Neural crest cell (in vitro differentiated cells): Measurements from ENCODE around the gene CDK5. TPM values are rescaled to one million over a fixed set of nuclear protein-coding genes. Genes with fewer than 3 reads are reported as not detected.

Source experiments
- DNase-seq: peaks from one replicate; pipeline ENCODE4 v3.0.0; 2021; ENCODE audit warnings: low read depth, mixed read lengths, low spot score
- H3K27ac Mint-ChIP-seq: one replicate; pipeline ENCODE4 v1.8.0; 2021; ENCODE audit warnings: mild to moderate bottlenecking, mixed read lengths; ENCODE audit not compliant: unreplicated experiment
- H3K27me3 Mint-ChIP-seq: 2 replicates; pipeline ENCODE4 v1.8.0; 2021; ENCODE audit warnings: low read depth, mild to moderate bottlenecking, mixed read lengths
- H3K36me3 Mint-ChIP-seq: 2 replicates; pipeline ENCODE4 v1.8.0; 2021; ENCODE audit warnings: low read depth, mild to moderate bottlenecking, mixed read lengths
- H3K4me1 Mint-ChIP-seq: 2 replicates; pipeline ENCODE4 v1.8.0; 2021; ENCODE audit warnings: mixed read lengths
- H3K4me3 Mint-ChIP-seq: one replicate; pipeline ENCODE4 v1.8.0; 2021; ENCODE audit warnings: mild to moderate bottlenecking, mixed read lengths
- H3K9me3 Mint-ChIP-seq: 2 replicates; pipeline ENCODE4 v1.8.0; 2021; ENCODE audit warnings: mixed read lengths
- CTCF ChIP-seq: fragments of 200-600 bp; sonication (generic); conservative IDR thresholded peaks from 2 replicates; pipeline ENCODE4 v1.5.0; 2021; ENCODE audit warnings: antibody characterized with exemption, mild to moderate bottlenecking
- long read RNA-seq: library from polyadenylated mRNA; unstranded; transcript quantifications from one replicate; pipeline ENCODE4 v2.0.0, GENCODE V29; 2020
- total RNA-seq: library from RNA; stranded (reverse); gene quantifications from 2 replicates; pipeline ENCODE4 v1.2.1, GENCODE V29; 2021

CDK5 gene
- total RNA-seq: 38.9 TPM in 2 replicates
- long read RNA-seq, transcript CDK5-204 (12 exons, 1,758 nt): major isoform, 27 of 30 reads
- long read RNA-seq, partial matches to known transcripts: 2 of 30 reads
- long read RNA-seq, other reads (novel, unspliced or antisense): 0 of 30 reads

GRCh38 chr7:151057506-151057988 is at the start of gene CDK5:
CDK5 (minus strand) TSS chr7:151057897; CDS start chr7:151057848, 49 bp downstream.
- DNase-seq: no peak
- Mint-ChIP-seq H3K27ac (peak within 1 kb of the TSS; percentile 95), H3K36me3 (no peaks in the 10 kb centered on the region), H3K4me3 (peak within 1 kb of the TSS; percentile 96), H3K27me3 (peaks cover 2% of the 10 kb centered on the region), H3K9me3 (no peaks in the 10 kb centered on the region), H3K4me1 (peaks cover 49% of the 10 kb centered on the region)
- TF ChIP-seq CTCF: no peak

GRCh38 chr7:151104411-151105235 is 46.9 kb upstream of the CDK5 start:
- no peak for DNase-seq
- H3K9me3 Mint-ChIP-seq: no peaks in the 10 kb centered on the region
- no peak overlapping the region for H3K4me3 Mint-ChIP-seq
- TF ChIP-seq CTCF: no peak
- H3K27me3 Mint-ChIP-seq: no peaks in the 10 kb centered on the region
- no peak overlapping the region for H3K27ac Mint-ChIP-seq
- H3K4me1 Mint-ChIP-seq: peaks cover 17% of the 10 kb centered on the region
- no peaks in the 10 kb centered on the region for H3K36me3 Mint-ChIP-seq

- Mint-ChIP-seq H3K4me3 (no peak overlapping the region), H3K9me3 (no peaks in the 10 kb centered on the region), H3K27me3 (no peaks in the 10 kb centered on the region), H3K36me3 (no peaks in the 10 kb centered on the region), H3K27ac (no peak overlapping the region), H3K4me1 (peaks cover 16% of the 10 kb centered on the region)
- DNase-seq: no peak
- no peak for TF ChIP-seq CTCF
Measured at GRCh38 chr7:151103973-151104372, 46.3 kb upstream of the CDK5 start.

- TF ChIP-seq CTCF: no peak
- no peaks in the 10 kb centered on the region for H3K9me3 Mint-ChIP-seq
- H3K27ac Mint-ChIP-seq: no peak overlapping the region
- H3K27me3 Mint-ChIP-seq: no peaks in the 10 kb centered on the region
- H3K36me3 Mint-ChIP-seq: no peaks in the 10 kb centered on the region
- H3K4me3 Mint-ChIP-seq: no peak overlapping the region
- H3K4me1 Mint-ChIP-seq: peaks cover 16% of the 10 kb centered on the region
- no peak for DNase-seq
Measured at GRCh38 chr7:151102991-151103390, 45.3 kb upstream of the CDK5 start.

GRCh38 chr7:151101621-151102396 is 44.1 kb upstream of the CDK5 start:
- TF ChIP-seq CTCF: no peak
- no peak for DNase-seq
- H3K27me3 Mint-ChIP-seq: no peaks in the 10 kb centered on the region
- no peaks in the 10 kb centered on the region for H3K36me3 Mint-ChIP-seq
- H3K27ac Mint-ChIP-seq: no peak overlapping the region
- no peak overlapping the region for H3K4me3 Mint-ChIP-seq
- peaks cover 16% of the 10 kb centered on the region for H3K4me1 Mint-ChIP-seq
- no peaks in the 10 kb centered on the region for H3K9me3 Mint-ChIP-seq
